GM21529 (cell line): ENCODE measurements around the gene PRSS27.
A peak's percentile ranks its signal among the peaks of the same experiment; 100 is the strongest.
"Not testable (repeated sequence)": the region's sequence is repeated elsewhere in the genome, so short reads cannot be mapped to it uniquely, and the experiment has no call there.

Experiments
- ATAC-seq: cut with Tn5 transposase; IDR thresholded peaks from one replicate; pipeline ENCODE4 v1.9.1; 2021; ENCODE audit not compliant: unreplicated experiment

PRSS27 gene

GRCh38 chr16:2728034-2728433 is 8.0 kb upstream of the PRSS27 start:
- no peak for ATAC-seq

- no peak for ATAC-seq
These were observed 6.9 kb upstream of the PRSS27 start for GRCh38 chr16:2726923-2727322.

- ATAC-seq: no peak
These were observed 4.9 kb upstream of the PRSS27 start for GRCh38 chr16:2724816-2725348.

GRCh38 chr16:2724088-2724676 is 4.2 kb upstream of the PRSS27 start:
- ATAC-seq: no peak

- ATAC-seq: not testable (repeated sequence)
These were observed 1.7 kb upstream of the PRSS27 start for GRCh38 chr16:2721634-2722173.

GRCh38 chr16:2720719-2721633 is 952 bp upstream of the PRSS27 start:
- peak; percentile 76 for ATAC-seq

- ATAC-seq: no peak
These were observed 528 bp downstream of the PRSS27 start for GRCh38 chr16:2719328-2720063.

GRCh38 chr16:2717383-2718263 is 2.4 kb downstream of the PRSS27 start:
- ATAC-seq: no peak

GRCh38 chr16:2716948-2717347 is 3.1 kb downstream of the PRSS27 start:
- no peak for ATAC-seq

GRCh38 chr16:2715966-2716885 is 3.8 kb downstream of the PRSS27 start:
- no peak for ATAC-seq

- ATAC-seq: no peak
These were observed 4.5 kb downstream of the PRSS27 start for GRCh38 chr16:2715519-2715918.

- no peak for ATAC-seq
These were observed 5.0 kb downstream of the PRSS27 start for GRCh38 chr16:2715064-2715463.

GRCh38 chr16:2713985-2714774 is 5.8 kb downstream of the PRSS27 start:
- no peak for ATAC-seq

- no peak for ATAC-seq
These were observed 6.5 kb downstream of the PRSS27 start for GRCh38 chr16:2713523-2713922.

GRCh38 chr16:2712546-2712945 is 7.5 kb downstream of the PRSS27 start:
- no peak for ATAC-seq

- no peak for ATAC-seq
These were observed 8.0 kb downstream of the PRSS27 start for GRCh38 chr16:2712063-2712441.

- no peak for ATAC-seq
These were observed 8.5 kb downstream of the PRSS27 start for GRCh38 chr16:2711370-2712062.

GRCh38 chr16:2710711-2711231 is 9.3 kb downstream of the PRSS27 start:
- ATAC-seq: no peak
